K562 (cell line): ENCODE data around the gene TRAPPC2B. TPM values are rescaled to one million over a fixed set of nuclear protein-coding genes. Genes with fewer than 3 reads are reported as not detected.
A peak's percentile ranks its signal among the peaks of the same experiment; 100 is the strongest.

Experiments used
- ARID4B ChIP-seq: sonication (generic); formaldehyde crosslinking; IDR thresholded peaks from 2 replicates; pipeline ENCODE4 v1.8.0; 2022; ENCODE audit warnings: mild to moderate bottlenecking, missing genetic modification reagents
- BCL6 ChIP-seq: fragments of 250-450 bp; sonication (Bioruptor Pico); IDR thresholded peaks from 2 replicates; pipeline ENCODE4 v1.4.0; 2020
- CBX8 ChIP-seq: fragments of 200-600 bp; sonication (generic); IDR thresholded peaks from 2 replicates; pipeline ENCODE4 v1.6.1; 2012; ENCODE audit warnings: borderline replicate concordance, mixed run types, low read depth, mild to moderate bottlenecking, moderate library complexity, mixed read lengths, low read length, control low read depth, inconsistent platforms; ENCODE audit not compliant: poor library complexity, severe bottlenecking; ENCODE audit errors: extremely low read depth
- EP400 ChIP-seq: fragments of 450-650 bp; IDR thresholded peaks from 2 replicates; pipeline ENCODE4 v1.6.1; 2017; ENCODE audit warnings: antibody characterized with exemption, mild to moderate bottlenecking, moderate library complexity
- FUS ChIP-seq: fragments of 200-400 bp; formaldehyde crosslinking; optimal IDR thresholded peaks from 2 replicates; pipeline ENCODE3; 2017; ENCODE audit warnings: low read depth, low read length
- HBP1 ChIP-seq: fragments of 450-650 bp; formaldehyde crosslinking; IDR thresholded peaks from 2 replicates; pipeline ENCODE4 v1.4.0; 2022; ENCODE audit warnings: missing genetic modification characterization
- JUND ChIP-seq, 2 experiments: IDR thresholded peaks; 2 replicates in 1 of 2; 3 replicates in 1 of 2; pipeline ENCODE4 v1.6.1; 2011; ENCODE audit warnings: borderline replicate concordance in 2 of 2, low read depth in 2 of 2, low read length in 2 of 2, improper control_type of control experiment in 1 of 2, missing biosample characterization in 1 of 2, missing genetic modification characterization in 1 of 2, missing genetic modification reagents in 1 of 2
- NFIC ChIP-seq: fragments of 450-650 bp; IDR thresholded peaks from 2 replicates; pipeline ENCODE4 v1.6.1; 2017; ENCODE audit warnings: mild to moderate bottlenecking, inconsistent platforms
- NONO ChIP-seq, 2 experiments: fragments of 200-400 bp in 1 of 2; fragments of 450-650 bp in 1 of 2; formaldehyde crosslinking in 1 of 2; IDR thresholded peaks; 2 replicates each; pipeline ENCODE4 v1.6.1; 2017; ENCODE audit warnings: low read depth in 2 of 2, mild to moderate bottlenecking in 2 of 2, moderate library complexity in 2 of 2, low read length in 1 of 2
- PML ChIP-seq: IDR thresholded peaks from 2 replicates; pipeline ENCODE4 v1.6.1; 2012; ENCODE audit warnings: low read length, inconsistent platforms
- POLR2G ChIP-seq: fragments of 200-400 bp; formaldehyde crosslinking; IDR thresholded peaks from 2 replicates; pipeline ENCODE4 v1.6.1; 2017; ENCODE audit warnings: low read depth, mild to moderate bottlenecking, antibody characterized with exemption, low read length, moderate library complexity
- RBM22 ChIP-seq: fragments of 200-400 bp; formaldehyde crosslinking; IDR thresholded peaks from 2 replicates; pipeline ENCODE4 v1.6.1; 2018; ENCODE audit warnings: low read length, low read depth; ENCODE audit not compliant: poor library complexity, severe bottlenecking
- SMARCC2 ChIP-seq: fragments of 450-650 bp; IDR thresholded peaks from 2 replicates; pipeline ENCODE4 v1.6.1; 2017; ENCODE audit warnings: antibody characterized with exemption, moderate library complexity, mild to moderate bottlenecking, low read depth
- SMARCE1 ChIP-seq: fragments of 450-650 bp; IDR thresholded peaks from 2 replicates; pipeline ENCODE4 v1.7.1; 2016; ENCODE audit warnings: mild to moderate bottlenecking
- SNRNP70 ChIP-seq: fragments of 200-400 bp; formaldehyde crosslinking; optimal IDR thresholded peaks from 2 replicates; pipeline ENCODE3; 2017; ENCODE audit warnings: low read depth, low read length
- SRSF3 ChIP-seq: fragments of 200-400 bp; formaldehyde crosslinking; IDR thresholded peaks from 2 replicates; pipeline ENCODE4 v1.6.1; 2016; ENCODE audit warnings: mild to moderate bottlenecking, low read length, moderate library complexity; ENCODE audit not compliant: insufficient read depth
- STAT5A ChIP-seq: IDR thresholded peaks from 2 replicates; pipeline ENCODE4 v1.6.1; 2012; ENCODE audit warnings: low read length, inconsistent platforms, borderline replicate concordance
- ZNF232 ChIP-seq: sonication (generic); formaldehyde crosslinking; IDR thresholded peaks from 2 replicates; pipeline ENCODE4 v1.8.0; 2022; ENCODE audit warnings: mild to moderate bottlenecking, missing genetic modification reagents
- ZZZ3 ChIP-seq: fragments of 450-650 bp; IDR thresholded peaks from 2 replicates; pipeline ENCODE4 v1.6.1; 2016; ENCODE audit warnings: antibody characterized with exemption, mild to moderate bottlenecking, moderate library complexity
- polyA plus RNA-seq, 8 experiments: library from polyadenylated mRNA; depleted of rRNA in 4 of 8; stranded (reverse) in 5 of 8; unstranded in 3 of 8; fragments of >200 nt; fragmentation: Nextera tagmentation in 2 of 8; fragmentation: Illumina TruSeq in 1 of 8; extraction: Ambion mirVana in 2 of 8; extraction: Trizol in 1 of 8; gene quantifications; 2 replicates each; pipeline versions ENCODE4 v1.2.1 to v1.2.3, GENCODE V29; 2011 to 2014; ENCODE audit warnings: inconsistent platforms in 1 of 8, missing spikeins in 1 of 8
- total RNA-seq, 7 experiments: library from RNA; depleted of rRNA in 6 of 7; stranded (reverse); fragments of >200 nt in 6 of 7; fragmentation: Illumina TruSeq in 2 of 7; extraction: Trizol in 2 of 7; gene quantifications; 2 replicates each; pipeline versions ENCODE4 v1.2.1 to v1.2.3, GENCODE V29; 2011 to 2021; ENCODE audit warnings: low replicate concordance in 1 of 7
- TF ChIP-seq, protein P1 (sequence below): fragments of 450-650 bp; IDR thresholded peaks from 2 replicates; pipeline ENCODE4 v1.6.1; 2016; ENCODE audit warnings: mild to moderate bottlenecking

TRAPPC2B gene
- total and polyA plus RNA-seq, 9 of the 15 experiments (the other 6 are each of a cell fraction or from before 2014, with no cell fraction given) = 2.2 to 20.4 (median 4.6) TPM

DNA sequence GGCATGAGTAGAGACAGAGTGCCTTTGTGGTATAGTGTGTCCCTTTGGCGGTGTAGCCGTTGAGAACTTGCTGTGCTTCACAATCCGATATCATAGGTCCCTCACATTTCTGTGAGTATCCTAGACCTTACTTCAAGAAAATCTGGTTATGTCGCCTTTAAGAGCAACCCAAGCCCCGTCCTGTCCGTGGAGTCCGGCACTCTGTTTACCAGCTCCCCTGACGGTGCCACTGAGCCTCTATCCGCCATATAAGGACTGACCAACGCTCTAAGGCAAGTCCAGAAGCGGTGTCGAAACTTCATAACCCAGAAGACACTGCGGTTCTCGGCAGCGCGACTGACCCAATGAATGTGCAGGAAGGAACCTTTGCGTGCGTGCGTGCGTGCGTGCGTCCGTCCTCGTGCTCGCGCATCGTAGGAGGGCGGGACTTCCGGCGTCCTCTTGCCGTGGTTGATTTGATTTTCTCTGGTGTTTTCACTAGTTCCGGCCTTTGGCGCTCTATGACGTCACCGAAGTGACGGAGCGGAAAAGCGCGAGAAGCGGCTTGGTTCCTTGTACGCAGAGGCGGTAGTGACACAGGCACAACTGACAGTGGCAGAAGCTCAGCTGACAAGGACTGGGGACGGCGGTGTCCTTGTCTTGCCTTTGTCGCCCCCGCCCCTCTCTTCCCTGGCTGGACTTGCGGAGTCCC, at the start of gene TRAPPC2B, which contains the start of gene ZNF547 (continued):
- TF ChIP-seq SMARCC2 (no peak), STAT5A (no peak), SRSF3 (no peak), ZZZ3 (no peak), BCL6 (CRISPR knock-in tag) (no peak), HBP1 (CRISPR knock-in tag) (no peak), FUS (no peak), POLR2G (peak; percentile 58), SMARCE1 (no peak), ARID4B (CRISPR knock-in tag) (no peak), NONO (IDR thresholded peaks at IDR 0.05; ENCODE audit: low read depth in 2 of 2, low read length in 1 of 2) (no peak), JUND (IDR thresholded peaks at IDR 0.05; ENCODE audit: borderline replicate concordance, low read depth, low read length) (peak; percentile 84), JUND (tag; IDR thresholded peaks at IDR 0.05; ENCODE audit: borderline replicate concordance, low read depth, low read length) (peak; percentile 68; the same call in 1 of the 3 replicates), RBM22 (no peak), SNRNP70 (no peak), CBX8 (no peak), EP400 (peak; percentile 35; the same call in 1 of the 2 replicates), PML (no peak), NFIC (no peak), ZNF232 (CRISPR knock-in tag) (no peak)
- TF ChIP-seq, protein P1, sequence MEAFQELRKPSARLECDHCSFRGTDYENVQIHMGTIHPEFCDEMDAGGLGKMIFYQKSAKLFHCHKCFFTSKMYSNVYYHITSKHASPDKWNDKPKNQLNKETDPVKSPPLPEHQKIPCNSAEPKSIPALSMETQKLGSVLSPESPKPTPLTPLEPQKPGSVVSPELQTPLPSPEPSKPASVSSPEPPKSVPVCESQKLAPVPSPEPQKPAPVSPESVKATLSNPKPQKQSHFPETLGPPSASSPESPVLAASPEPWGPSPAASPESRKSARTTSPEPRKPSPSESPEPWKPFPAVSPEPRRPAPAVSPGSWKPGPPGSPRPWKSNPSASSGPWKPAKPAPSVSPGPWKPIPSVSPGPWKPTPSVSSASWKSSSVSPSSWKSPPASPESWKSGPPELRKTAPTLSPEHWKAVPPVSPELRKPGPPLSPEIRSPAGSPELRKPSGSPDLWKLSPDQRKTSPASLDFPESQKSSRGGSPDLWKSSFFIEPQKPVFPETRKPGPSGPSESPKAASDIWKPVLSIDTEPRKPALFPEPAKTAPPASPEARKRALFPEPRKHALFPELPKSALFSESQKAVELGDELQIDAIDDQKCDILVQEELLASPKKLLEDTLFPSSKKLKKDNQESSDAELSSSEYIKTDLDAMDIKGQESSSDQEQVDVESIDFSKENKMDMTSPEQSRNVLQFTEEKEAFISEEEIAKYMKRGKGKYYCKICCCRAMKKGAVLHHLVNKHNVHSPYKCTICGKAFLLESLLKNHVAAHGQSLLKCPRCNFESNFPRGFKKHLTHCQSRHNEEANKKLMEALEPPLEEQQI = no peak
